Measurements from ENCODE around the gene NFXL1. TPM values are rescaled to one million over a fixed set of nuclear protein-coding genes. Genes with fewer than 3 reads are reported as not detected.

Gene NFXL1
- total and polyA plus RNA-seq, 2 of the 4 experiments (the other 2 are of a cell fraction): 13.9 to 23.1 TPM

- no peak overlapping the region for H3K9ac ChIP-seq (ENCODE audit: low read depth, low read length)
- no peak overlapping the region for H3K4me3 ChIP-seq (ENCODE audit: insufficient read depth, low read depth, low read length)
- no peak overlapping the region for H2AK9ac ChIP-seq (replicated peaks; ENCODE audit: low read depth, low read length, poor library complexity)
- dilution Hi-C loops (cut with HindIII; ENCODE audit: low sequenced_read_pairs, unreplicated experiment): no loop called here
- no peak overlapping the region for H3K23ac ChIP-seq (ENCODE audit: low read depth, low read length)
- no peak overlapping the region for H4K5ac ChIP-seq (ENCODE audit: low read depth, low read length)
- no peak overlapping the region for H3K27ac ChIP-seq (ENCODE audit: insufficient read depth, low read length)
- no peak overlapping the region for H3K4me2 ChIP-seq (ENCODE audit: low read depth, low read length)
- no peak overlapping the region for H2BK5ac ChIP-seq (ENCODE audit: low read depth, low read length, poor library complexity, severe bottlenecking)
- H2BK20ac ChIP-seq (ENCODE audit: low read depth, low read length): no peak overlapping the region
- no peak overlapping the region for H4K91ac ChIP-seq (ENCODE audit: insufficient read depth, low read depth, low read length)
- H2AFZ ChIP-seq (replicated peaks; ENCODE audit: low read length, poor library complexity): no peak overlapping the region
- POLR2A ChIA-PET (ENCODE audit: unreplicated experiment): interaction anchor here (0.6 kb wide), 1 partner anchor 10 kb away, joined by 3 read pairs; no protein-coding TSS in a partner anchor
- H2BK15ac ChIP-seq (ENCODE audit: low read depth, low read length): no peak overlapping the region
- H2AK5ac ChIP-seq (ENCODE audit: low read depth, low read length): no peak overlapping the region
- in situ Hi-C loops (cut with MboI; ENCODE audit: low sequenced_read_pairs): no loop called here
- no peak overlapping the region for H4K8ac ChIP-seq (ENCODE audit: low read depth in 2 of 2, low read length in 2 of 2)
- H3K36me3 ChIP-seq (ENCODE audit: control insufficient read depth, insufficient read depth, low read length): peaks cover 32% of the 10 kb centered on the region
- intact Hi-C loops (cut with micrococcal nuclease): no loop called here
- no peak overlapping the region for H3K4ac ChIP-seq (ENCODE audit: low read depth, low read length)
- H3K9me3 ChIP-seq (ENCODE audit: control insufficient read depth, insufficient read depth, low read length): no peaks in the 10 kb centered on the region
- TF ChIP-seq MXI1 (IDR thresholded peaks at IDR 0.05; ENCODE audit: borderline replicate concordance, low read depth, low read length): no peak
- TF ChIP-seq, protein P1, sequence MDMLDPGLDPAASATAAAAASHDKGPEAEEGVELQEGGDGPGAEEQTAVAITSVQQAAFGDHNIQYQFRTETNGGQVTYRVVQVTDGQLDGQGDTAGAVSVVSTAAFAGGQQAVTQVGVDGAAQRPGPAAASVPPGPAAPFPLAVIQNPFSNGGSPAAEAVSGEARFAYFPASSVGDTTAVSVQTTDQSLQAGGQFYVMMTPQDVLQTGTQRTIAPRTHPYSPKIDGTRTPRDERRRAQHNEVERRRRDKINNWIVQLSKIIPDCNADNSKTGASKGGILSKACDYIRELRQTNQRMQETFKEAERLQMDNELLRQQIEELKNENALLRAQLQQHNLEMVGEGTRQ (IDR thresholded peaks at IDR 0.05; ENCODE audit: low read depth, low read length): no peak
- no peak for TF ChIP-seq MAFK (IDR thresholded peaks at IDR 0.05; ENCODE audit: low read depth, low read length)
- no peak for TF ChIP-seq ELK1 (IDR thresholded peaks at IDR 0.05; ENCODE audit: borderline replicate concordance, low read depth, low read length)
- TF ChIP-seq POLR2A (IDR thresholded peaks at IDR 0.05; ENCODE audit: low read depth, low read length): no peak
- TF ChIP-seq SMC3 (IDR thresholded peaks at IDR 0.05; ENCODE audit: low read depth, low read length): no peak
- TF ChIP-seq, protein P2, sequence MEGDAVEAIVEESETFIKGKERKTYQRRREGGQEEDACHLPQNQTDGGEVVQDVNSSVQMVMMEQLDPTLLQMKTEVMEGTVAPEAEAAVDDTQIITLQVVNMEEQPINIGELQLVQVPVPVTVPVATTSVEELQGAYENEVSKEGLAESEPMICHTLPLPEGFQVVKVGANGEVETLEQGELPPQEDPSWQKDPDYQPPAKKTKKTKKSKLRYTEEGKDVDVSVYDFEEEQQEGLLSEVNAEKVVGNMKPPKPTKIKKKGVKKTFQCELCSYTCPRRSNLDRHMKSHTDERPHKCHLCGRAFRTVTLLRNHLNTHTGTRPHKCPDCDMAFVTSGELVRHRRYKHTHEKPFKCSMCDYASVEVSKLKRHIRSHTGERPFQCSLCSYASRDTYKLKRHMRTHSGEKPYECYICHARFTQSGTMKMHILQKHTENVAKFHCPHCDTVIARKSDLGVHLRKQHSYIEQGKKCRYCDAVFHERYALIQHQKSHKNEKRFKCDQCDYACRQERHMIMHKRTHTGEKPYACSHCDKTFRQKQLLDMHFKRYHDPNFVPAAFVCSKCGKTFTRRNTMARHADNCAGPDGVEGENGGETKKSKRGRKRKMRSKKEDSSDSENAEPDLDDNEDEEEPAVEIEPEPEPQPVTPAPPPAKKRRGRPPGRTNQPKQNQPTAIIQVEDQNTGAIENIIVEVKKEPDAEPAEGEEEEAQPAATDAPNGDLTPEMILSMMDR (conservative IDR thresholded peaks at IDR 0.05; ENCODE audit: low read depth, low read length): no peak
- TF ChIP-seq RCOR1 (IDR thresholded peaks at IDR 0.05; ENCODE audit: insufficient replicate concordance, low read length): no peak
- no peak for TF ChIP-seq MAZ (IDR thresholded peaks at IDR 0.05; ENCODE audit: borderline replicate concordance, low read depth, low read length)
- TF ChIP-seq RFX5 (IDR thresholded peaks at IDR 0.05; ENCODE audit: low read depth, low read length): no peak
- TF ChIP-seq NFE2L2 (IDR thresholded peaks at IDR 0.05; ENCODE audit: low read depth, low read length): no peak
- TF ChIP-seq CHD1 (IDR thresholded peaks at IDR 0.05; ENCODE audit: low read depth, low read length): no peak
- TF ChIP-seq FOS (IDR thresholded peaks at IDR 0.05; ENCODE audit: low read depth, low read length): no peak
- TF ChIP-seq CEBPB (IDR thresholded peaks at IDR 0.05; ENCODE audit: low read depth, low read length): no peak
- TF ChIP-seq BHLHE40 (IDR thresholded peaks at IDR 0.05; ENCODE audit: low read depth, low read length): no peak
- no peak for TF ChIP-seq RAD21 (IDR thresholded peaks at IDR 0.05; ENCODE audit: low read length)
- no peak for DNase-seq
- no peak overlapping the region for H2BK120ac ChIP-seq (ENCODE audit: low read depth, low read length)
- peaks cover 4% of the 10 kb centered on the region for H3K9me1 ChIP-seq (ENCODE audit: insufficient read depth, low read length)
- no CpG with 5 or more reads among the region's 1 CpG for WGBS, 2 experiments (ENCODE audit: extremely low coverage in 2 of 2, insufficient read length in 1 of 2)
- no peak for ATAC-seq (ENCODE audit: low read depth)
- no peaks in the 10 kb centered on the region for H3K4me1 ChIP-seq (ENCODE audit: control insufficient read depth, insufficient read depth, low read length)
- H4K20me1 ChIP-seq (ENCODE audit: insufficient read depth, low read length): no peaks in the 10 kb centered on the region
- peaks cover 9% of the 10 kb centered on the region in 2 experiments; a peak in 3 of 4 replicates for H3K79me1 ChIP-seq (ENCODE audit: low read depth in 1 of 2, low read length in 2 of 2)
- CTCF ChIA-PET: interaction anchor here (0.7 kb wide), 1 partner anchor 43 kb away, joined by 7 read pairs; no protein-coding TSS in a partner anchor
- H3K14ac ChIP-seq (replicated peaks; ENCODE audit: low read depth, low read length): no peak overlapping the region
- H3K27me3 ChIP-seq (ENCODE audit: control insufficient read depth, insufficient read depth, low read length): no peaks in the 10 kb centered on the region
- no peak overlapping the region for H3K56ac ChIP-seq (ENCODE audit: extremely low read depth, insufficient read depth, low read length)
- BruUV-seq (replicated peaks): no TSS peak
- no peak overlapping the region for H3K18ac ChIP-seq (ENCODE audit: low read depth, low read length)
Observed at GRCh38 chr4:47899639-47900038, 14.7 kb downstream of the NFXL1 start.
